Measurements from ENCODE around the gene NAALADL2.

GRCh38 chr3:175391601-175392000, 532.5 kb downstream of the NAALADL2 start:
- no peak for TF ChIP-seq EZH2phosphoT487 (IDR thresholded peaks at IDR 0.05; ENCODE audit: low read depth)
- no peak for TF ChIP-seq CTCF (IDR thresholded peaks at IDR 0.05; ENCODE audit: low read depth, low read length)

Measured in OCI-LY3 (cell line).